Testis (tissue), 3 donors: ENCODE measurements around the gene ZFY. TPM values are rescaled to one million over a fixed set of nuclear protein-coding genes. Genes with fewer than 3 reads are reported as not detected.

Experiments used
- DNase-seq: peaks from one replicate; pipeline ENCODE4 v3.0.0-alpha.2; 2019
- H3K27ac ChIP-seq, 2 donors: fragments of 200-600 bp; sonication (generic); one replicate each; pipeline ENCODE4 v1.5.1; 2019
- H3K27me3 ChIP-seq: fragments of 200-600 bp; sonication (generic); one replicate; pipeline ENCODE4 v1.5.1; 2019
- H3K36me3 ChIP-seq: fragments of 200-600 bp; sonication (generic); one replicate; pipeline ENCODE4 v1.5.1; 2017; ENCODE audit warnings: low read depth; ENCODE audit errors: missing control alignments
- H3K4me1 ChIP-seq: fragments of 200-600 bp; sonication (generic); one replicate; pipeline ENCODE4 v1.5.1; 2019
- H3K4me3 ChIP-seq, 2 donors: fragments of 200-600 bp; sonication (generic); one replicate each; pipeline ENCODE4 v1.5.1; 2017 to 2019
- H3K9me3 ChIP-seq: fragments of 200-600 bp; sonication (generic); one replicate; pipeline ENCODE4 v1.5.1; 2017
- POLR2A ChIP-seq: fragments of 450-650 bp; IDR thresholded peaks from one replicate; pipeline ENCODE4 v1.6.1; 2017; ENCODE audit warnings: antibody characterized with exemption, mild to moderate bottlenecking, moderate library complexity
- WGBS, 2 donors: methylation state at CpG; one replicate each; pipeline ENCODE4 v1.1.5; 2018; 5-methylcytosine and 5-hydroxymethylcytosine counted together
- intact Hi-C: fragments of 100-400 bp; cut with DNase I; formaldehyde crosslinking; loops from one replicate; pipeline ENCODE4 v1.15.1; 2023; ENCODE audit warnings: low total_unique reads
- polyA plus RNA-seq: library from polyadenylated mRNA; stranded (reverse); fragments of 350-450 nt; fragmentation: Illumina TruSeq; extraction: RNeasy Lipid Tissue Mini Kit (QIAGEN cat#74804); gene quantifications from one replicate; pipeline ENCODE4 v1.2.3, GENCODE V29; 2014; ENCODE audit warnings: low read depth, low replicate concordance; ENCODE audit not compliant: insufficient read depth
- total RNA-seq, 2 donors: library from RNA; depleted of rRNA; stranded (reverse); fragments of >200 nt; gene quantifications; one replicate each; pipeline ENCODE4 v1.2.3, GENCODE V29; 2016
- TF ChIP-seq, protein P1 (sequence below), 3 experiments: fragments of 450-650 bp in 2 of 3; fragments of 200-600 bp in 1 of 3; sonication (generic) in 1 of 3; IDR thresholded peaks; one replicate each; pipeline ENCODE4 v1.5.1; 2016 to 2019; ENCODE audit warnings: antibody characterized with exemption in 3 of 3, mild to moderate bottlenecking in 2 of 3, moderate library complexity in 1 of 3

ZFY gene
- total and polyA plus RNA-seq, 3 donors from 2014 or later: 9.7 to 13.7 (median 11.3) TPM

DNA sequence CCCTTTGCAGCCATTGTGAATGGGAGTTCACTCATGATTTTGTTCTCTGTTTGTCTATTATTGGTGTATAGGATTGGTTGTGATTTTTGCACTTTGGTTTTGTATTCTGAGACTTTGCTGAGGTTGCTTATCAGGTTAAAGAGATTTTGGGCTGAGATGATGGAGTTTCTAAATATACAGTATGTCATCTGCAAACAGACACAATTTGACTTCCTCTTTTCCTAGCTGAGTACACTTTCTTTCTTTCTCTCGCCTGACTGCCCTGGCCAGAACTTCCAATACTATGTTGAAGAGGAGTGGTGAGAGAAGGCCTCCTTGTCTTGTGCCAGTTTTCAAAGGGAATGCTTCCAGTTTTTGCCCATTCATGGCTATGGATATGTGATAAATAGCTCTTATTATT is 81.4 kb downstream of the ZFY start:
- no peaks in the 10 kb centered on the region for H3K36me3 ChIP-seq
- TF ChIP-seq POLR2A: no peak
- TF ChIP-seq, protein P1, sequence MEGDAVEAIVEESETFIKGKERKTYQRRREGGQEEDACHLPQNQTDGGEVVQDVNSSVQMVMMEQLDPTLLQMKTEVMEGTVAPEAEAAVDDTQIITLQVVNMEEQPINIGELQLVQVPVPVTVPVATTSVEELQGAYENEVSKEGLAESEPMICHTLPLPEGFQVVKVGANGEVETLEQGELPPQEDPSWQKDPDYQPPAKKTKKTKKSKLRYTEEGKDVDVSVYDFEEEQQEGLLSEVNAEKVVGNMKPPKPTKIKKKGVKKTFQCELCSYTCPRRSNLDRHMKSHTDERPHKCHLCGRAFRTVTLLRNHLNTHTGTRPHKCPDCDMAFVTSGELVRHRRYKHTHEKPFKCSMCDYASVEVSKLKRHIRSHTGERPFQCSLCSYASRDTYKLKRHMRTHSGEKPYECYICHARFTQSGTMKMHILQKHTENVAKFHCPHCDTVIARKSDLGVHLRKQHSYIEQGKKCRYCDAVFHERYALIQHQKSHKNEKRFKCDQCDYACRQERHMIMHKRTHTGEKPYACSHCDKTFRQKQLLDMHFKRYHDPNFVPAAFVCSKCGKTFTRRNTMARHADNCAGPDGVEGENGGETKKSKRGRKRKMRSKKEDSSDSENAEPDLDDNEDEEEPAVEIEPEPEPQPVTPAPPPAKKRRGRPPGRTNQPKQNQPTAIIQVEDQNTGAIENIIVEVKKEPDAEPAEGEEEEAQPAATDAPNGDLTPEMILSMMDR (IDR thresholded peaks at IDR 0.05): no peak
- no peaks in the 10 kb centered on the region for H3K27me3 ChIP-seq
- 44 to 45% methylated on average over 1 of the region's 1 CpG for WGBS, 2 donors
- no peaks in the 10 kb centered on the region for H3K9me3 ChIP-seq
- intact Hi-C loops: no loop called here
- no peaks in the 10 kb centered on the region for H3K4me1 ChIP-seq
- H3K4me3 ChIP-seq: no peak overlapping the region
- DNase-seq: no peak
- no peak overlapping the region for H3K27ac ChIP-seq

DNA sequence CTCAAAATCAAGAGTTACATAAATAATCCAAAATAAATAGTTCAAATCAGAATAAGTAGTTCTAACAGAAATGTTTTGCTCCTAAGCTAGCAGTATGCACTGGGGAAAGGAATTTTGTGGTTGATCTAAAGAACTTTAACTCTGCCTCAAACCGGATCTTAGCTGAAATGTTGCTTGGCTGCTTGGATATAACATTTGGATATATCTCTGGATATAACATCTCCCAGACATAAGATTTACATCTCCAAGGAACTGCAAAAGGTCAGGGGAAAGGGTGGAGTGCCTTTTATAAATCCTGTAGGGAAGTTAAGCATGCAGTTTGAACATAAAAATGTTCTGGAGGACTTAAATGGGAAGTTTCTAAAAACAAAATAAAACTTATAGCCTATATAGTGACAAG is 83.4 kb downstream of the ZFY start:
- no peaks in the 10 kb centered on the region for H3K4me1 ChIP-seq
- WGBS, 2 donors: 42 to 44% methylated on average over 1 of the region's 1 CpG
- no peak for DNase-seq
- intact Hi-C loops: no loop called here
- TF ChIP-seq, protein P1 (IDR thresholded peaks at IDR 0.05): no peak
- TF ChIP-seq POLR2A: no peak
- no peaks in the 10 kb centered on the region for H3K9me3 ChIP-seq
- no peak overlapping the region for H3K4me3 ChIP-seq
- H3K27ac ChIP-seq: no peak overlapping the region
- no peaks in the 10 kb centered on the region for H3K36me3 ChIP-seq
- H3K27me3 ChIP-seq: no peaks in the 10 kb centered on the region

DNA sequence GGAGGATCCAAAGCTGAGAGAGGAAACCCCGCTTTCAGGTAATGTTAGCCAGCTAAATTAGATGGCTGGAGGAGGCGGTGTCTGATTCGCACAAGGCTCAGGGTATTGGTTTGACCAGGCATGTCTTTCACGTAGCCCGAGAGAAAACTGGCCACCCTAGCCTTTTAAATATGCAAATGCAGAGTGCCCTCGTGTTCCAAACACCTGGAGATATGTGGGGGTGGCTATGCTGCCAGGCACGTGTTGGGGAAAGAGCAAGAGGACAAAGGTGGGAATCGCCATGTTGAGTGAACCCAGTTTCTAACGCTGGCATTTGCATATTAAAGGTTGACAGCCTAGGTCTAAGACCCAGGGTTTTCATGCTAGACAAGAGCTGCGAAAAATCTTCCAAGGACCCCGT is 84.4 kb downstream of the ZFY start:
- Histone ChIP-seq H3K9me3 (no peaks in the 10 kb centered on the region), H3K4me1 (no peaks in the 10 kb centered on the region), H3K36me3 (no peaks in the 10 kb centered on the region), H3K27ac (no peak overlapping the region), H3K27me3 (no peaks in the 10 kb centered on the region), H3K4me3 (no peak overlapping the region)
- intact Hi-C loops: no loop called here
- no peak for DNase-seq
- TF ChIP-seq, protein P1 (IDR thresholded peaks at IDR 0.05): no peak
- TF ChIP-seq POLR2A: no peak
- WGBS, 2 donors: 80 to 81% methylated on average over 10 to 11 of the region's 11 CpGs

DNA sequence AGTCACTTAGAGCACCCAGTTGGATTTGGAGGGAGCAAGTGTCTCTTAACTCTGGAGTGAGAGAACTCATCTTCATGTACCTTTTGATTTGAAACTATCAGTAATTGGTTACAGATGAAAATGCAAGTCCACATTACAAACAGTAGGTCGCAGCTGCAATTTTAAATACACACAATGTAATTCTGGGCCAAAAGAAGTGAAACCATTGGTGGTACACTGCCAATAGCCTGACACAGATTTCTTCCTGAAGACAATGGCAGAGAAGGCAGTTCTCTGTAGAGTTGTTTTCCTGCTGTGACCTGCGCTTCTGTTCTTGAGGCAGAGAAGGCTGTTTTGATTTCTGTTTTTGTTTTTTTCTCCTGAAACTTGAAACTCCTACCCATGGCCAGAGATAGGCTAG is 86.0 kb downstream of the ZFY start:
- Histone ChIP-seq H3K4me3 (no peak overlapping the region), H3K9me3 (no peaks in the 10 kb centered on the region), H3K4me1 (no peaks in the 10 kb centered on the region), H3K36me3 (no peaks in the 10 kb centered on the region), H3K27me3 (no peaks in the 10 kb centered on the region), H3K27ac (no peak overlapping the region)
- intact Hi-C loops: no loop called here
- no peak for TF ChIP-seq POLR2A
- TF ChIP-seq, protein P1 (IDR thresholded peaks at IDR 0.05): no peak
- no peak for DNase-seq
- 25 to 31% methylated on average over 2 of the region's 2 CpGs for WGBS, 2 donors

DNA sequence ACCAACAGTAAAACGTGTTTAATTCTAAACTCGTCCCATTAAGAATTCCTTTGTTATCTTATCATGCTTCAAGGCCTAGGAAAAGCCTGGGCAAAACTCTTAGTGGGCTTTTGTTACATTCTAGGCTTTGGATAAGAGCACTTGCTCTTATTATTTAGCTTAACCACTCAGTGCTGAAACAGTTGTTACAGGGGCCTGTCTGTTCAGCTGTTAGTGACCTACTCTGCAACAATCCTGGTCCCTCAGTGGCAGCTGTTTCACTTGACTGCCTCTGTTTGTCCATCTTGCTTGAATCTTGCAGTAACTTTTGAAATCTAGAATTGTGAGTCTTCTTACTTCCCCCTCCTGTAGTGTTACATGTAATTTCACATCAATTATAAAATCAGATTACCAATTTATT is 88.4 kb downstream of the ZFY start:
- H3K27ac ChIP-seq: no peak overlapping the region
- whole genome bisulfite sequencing, 2 donors: 0 to 22% methylated on average over 1 to 2 of the region's 2 CpGs
- no peak overlapping the region for H3K4me3 ChIP-seq
- no peak for TF ChIP-seq POLR2A
- TF ChIP-seq, protein P1 (IDR thresholded peaks at IDR 0.05): no peak
- H3K4me1 ChIP-seq: no peaks in the 10 kb centered on the region
- no peaks in the 10 kb centered on the region for H3K9me3 ChIP-seq
- H3K27me3 ChIP-seq: no peaks in the 10 kb centered on the region
- no peaks in the 10 kb centered on the region for H3K36me3 ChIP-seq
- DNase-seq: no peak
- intact Hi-C loops: no loop called here
